Uterus (tissue), 2 donors: ENCODE measurements around the gene PDE6D.

Source experiments
- CTCF ChIP-seq, 4 experiments: fragments of 200-600 bp in 2 of 4; fragments of 450-650 bp in 2 of 4; sonication (generic) in 2 of 4; IDR thresholded peaks; one replicate each; pipeline ENCODE4 v1.5.1; 2016 to 2019; ENCODE audit warnings: antibody characterized with exemption in 4 of 4, mild to moderate bottlenecking in 2 of 4, moderate library complexity in 1 of 4
- POLR2A ChIP-seq, 2 donors: fragments of 450-650 bp; IDR thresholded peaks; one replicate each; pipeline ENCODE4 v1.6.1; 2016; ENCODE audit warnings: antibody characterized with exemption in 2 of 2, mild to moderate bottlenecking in 1 of 2, moderate library complexity in 1 of 2

- no peak for TF ChIP-seq POLR2A (IDR thresholded peaks at IDR 0.05)
- no peak for TF ChIP-seq CTCF (IDR thresholded peaks at IDR 0.05)
Measured at GRCh38 chr2:231684314-231685223, 96.5 kb downstream of the PDE6D start.
